ACHN (cell line): ENCODE data around the gene BTBD1.
"Not testable (repeated sequence)": the region's sequence is repeated elsewhere in the genome, so short reads cannot be mapped to it uniquely, and the experiment has no call there.

ENCODE experiments used
- DNase-seq: peaks from one replicate; pipeline ENCODE4 v3.0.0-alpha.2; 2015
- in situ Hi-C: cut with HindIII; loops from 2 replicates; pipeline ENCODE4 v1.10.0; 2017; ENCODE audit warnings: low sequenced_read_pairs, low pct_ligation_motif_present, low pct_unique_long_range_greater_than_20kb

The BTBD1 gene

GRCh38 chr15:83012076-83012426, 55.0 kb downstream of the BTBD1 start:
- in situ Hi-C loops, result no loop called here
- no peak for DNase-seq

DNA sequence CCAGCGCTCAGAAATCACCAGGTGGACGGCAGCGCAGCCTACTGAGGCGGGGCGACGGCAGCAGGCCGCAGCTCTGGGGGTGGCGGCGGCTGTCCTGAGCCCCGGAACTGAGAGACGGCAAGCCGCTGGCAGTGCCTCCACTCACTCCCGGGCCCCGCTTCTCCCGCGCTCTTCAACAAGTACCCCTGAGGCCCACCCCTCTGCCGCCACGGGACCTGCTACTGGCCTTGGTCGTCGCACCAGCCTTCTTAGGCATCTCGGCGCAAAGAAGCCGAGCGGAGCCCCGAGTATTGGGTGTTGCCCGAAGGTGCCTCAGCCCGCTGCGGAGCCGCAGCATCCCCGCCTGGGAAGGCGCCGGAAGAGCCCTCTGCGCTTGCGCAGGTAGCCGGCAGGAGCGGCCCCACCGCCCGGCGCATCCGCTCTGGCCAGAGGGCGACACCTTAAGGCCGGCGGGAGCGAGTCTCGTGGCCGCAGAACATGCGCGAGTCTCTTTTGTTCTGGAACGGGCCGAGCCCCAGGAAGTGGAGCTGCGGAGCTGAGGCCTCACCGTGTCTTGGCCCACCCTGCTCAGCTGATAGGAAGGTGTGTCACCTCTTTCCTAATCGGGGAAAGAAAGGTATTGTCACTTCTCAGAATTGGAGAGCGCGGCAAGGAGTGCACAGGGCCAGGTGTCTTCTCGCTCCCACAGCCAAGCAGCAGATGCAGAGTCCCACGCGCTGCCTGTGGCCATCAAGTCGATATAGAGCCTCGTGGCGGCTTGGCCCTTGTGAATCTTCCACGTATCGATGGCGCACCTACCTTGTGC, 55.6 kb downstream of the BTBD1 start, which contains the start of gene C15orf40:
TSS of gene C15orf40 (minus strand) at position 369 of the 805 bp plus-strand sequence. CDS start at position 337, 32 bp downstream.
- in situ Hi-C loops, result no loop called here
- DNase-seq, result peak; percentile 89

GRCh38 chr15:83010709-83011270, 56.3 kb downstream of the BTBD1 start:
- peak; percentile 73 for DNase-seq
- in situ Hi-C loops, result no loop called here

DNA sequence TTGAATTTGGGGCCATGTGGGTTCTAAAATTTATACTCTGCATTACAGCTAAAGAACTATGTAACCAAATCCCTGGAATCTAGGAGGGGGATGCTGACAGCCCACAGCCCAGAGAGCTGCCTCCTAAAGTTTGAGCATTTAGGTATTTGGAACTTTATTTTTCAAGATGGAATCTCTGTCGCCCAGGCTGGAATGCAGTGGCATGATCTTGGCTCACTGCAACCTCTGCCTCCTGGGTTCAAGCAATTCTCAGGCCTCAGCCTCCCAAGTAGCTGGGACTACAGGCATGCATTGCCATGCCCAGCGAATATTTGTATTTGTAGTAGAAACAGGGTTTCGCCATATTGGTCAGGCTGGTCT, 66.4 kb downstream of the BTBD1 start:
- DNase-seq, in situ Hi-C loops: not testable (repeated sequence)

DNA sequence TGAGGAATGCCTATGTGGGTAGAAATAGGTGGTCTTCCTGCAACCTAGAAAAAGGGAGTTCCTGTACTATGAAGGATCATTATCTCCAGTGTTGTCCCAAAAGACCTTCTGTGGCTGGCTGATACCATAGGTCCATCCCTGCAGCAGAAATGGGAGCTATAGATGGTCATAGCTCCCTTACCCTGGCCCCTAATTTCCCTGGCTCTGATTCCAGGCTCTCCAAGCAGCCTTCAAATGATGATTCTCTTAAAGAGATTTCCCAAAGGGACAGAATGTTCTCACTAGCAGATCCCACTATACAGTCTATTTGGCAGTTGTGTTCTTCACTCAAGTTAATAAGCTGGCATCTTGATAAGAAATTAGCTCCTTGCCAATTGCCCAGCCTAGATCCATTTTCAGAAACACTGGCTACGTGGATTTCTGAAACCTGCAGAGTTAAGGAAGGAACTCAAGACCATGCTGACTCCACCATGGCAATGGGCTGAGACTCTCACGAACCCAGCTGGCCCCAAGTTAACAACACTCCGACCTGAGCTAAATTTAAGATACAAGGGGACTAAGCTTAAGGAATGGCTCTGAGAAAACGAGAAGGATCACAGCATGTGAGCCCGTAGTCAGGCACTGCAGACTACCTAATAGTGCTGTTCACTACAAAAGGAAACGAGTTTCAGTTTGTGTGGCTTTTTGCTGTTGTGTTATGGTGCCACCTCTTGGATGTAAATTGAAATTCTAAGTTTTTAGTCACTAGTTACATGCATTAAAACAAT, 67.0 kb downstream of the BTBD1 start:
- in situ Hi-C loops, result no loop called here
- DNase-seq, result peak; percentile 63

DNA sequence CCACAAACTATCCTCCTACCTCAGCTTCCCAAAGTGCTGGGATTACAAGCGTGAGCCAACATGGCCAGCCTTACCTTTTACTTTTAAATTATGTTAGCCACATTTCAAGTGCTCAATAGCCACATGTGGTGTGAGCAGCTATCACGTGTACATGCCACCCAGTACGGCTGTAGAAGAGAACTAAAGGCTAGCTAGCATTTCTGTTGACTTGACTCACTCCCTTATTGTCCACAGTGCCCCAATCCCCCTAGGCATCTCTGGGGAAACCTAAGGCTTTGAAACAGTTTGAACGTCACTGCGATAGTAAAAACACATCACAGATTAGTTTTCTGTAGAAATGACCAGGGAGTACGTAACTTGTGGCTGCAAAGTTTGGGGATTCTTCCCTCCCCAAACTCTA, 67.6 kb downstream of the BTBD1 start:
- DNase-seq, result no peak
- in situ Hi-C loops, result no loop called here

GRCh38 chr15:82995938-82996337, 71.1 kb downstream of the BTBD1 start:
- no peak for DNase-seq
- in situ Hi-C loops, result no loop called here

DNA sequence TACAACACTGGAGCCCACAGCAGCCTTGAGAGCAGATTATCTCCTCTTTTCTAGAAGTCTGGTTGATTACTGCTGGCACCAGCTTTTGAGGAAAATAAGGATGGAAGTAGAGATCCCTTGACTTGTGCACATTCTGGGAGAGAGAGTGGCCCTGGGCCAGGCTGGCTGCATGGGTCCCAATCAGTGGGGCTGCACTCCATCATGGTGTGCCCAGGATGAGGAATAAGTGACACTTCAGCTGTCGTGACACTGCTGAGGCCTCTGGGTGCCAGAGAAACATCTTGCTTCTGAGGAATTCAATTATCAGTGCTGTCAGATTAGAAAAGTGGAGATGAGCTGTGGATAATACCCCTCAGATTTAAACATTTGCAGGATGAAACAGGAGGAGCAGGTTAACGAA, 72.0 kb downstream of the BTBD1 start:
- no peak for DNase-seq
- in situ Hi-C loops, result no loop called here

DNA sequence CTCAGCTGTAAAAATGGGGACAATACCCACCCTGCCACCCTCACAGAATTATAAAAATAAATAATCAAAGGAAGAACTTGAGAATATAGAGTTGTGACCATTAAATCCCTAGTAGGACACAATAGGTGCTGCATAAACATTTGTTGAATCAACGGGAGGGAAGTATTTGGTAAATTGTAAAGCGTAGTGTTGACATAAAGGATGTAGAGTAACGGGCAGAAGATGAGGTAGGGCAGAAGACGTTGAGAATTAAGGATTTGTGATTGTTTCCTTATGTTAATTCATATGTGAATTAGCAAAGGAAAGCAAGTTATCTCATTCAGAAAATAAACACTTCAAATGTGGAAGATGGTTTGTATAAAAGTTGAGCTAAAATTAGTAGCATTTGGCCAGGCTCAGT, 73.9 kb downstream of the BTBD1 start:
- DNase-seq, result no peak
- in situ Hi-C loops, result no loop called here

- DNase-seq, result no peak
- in situ Hi-C loops, result no loop called here
These were observed 74.5 kb downstream of the BTBD1 start for GRCh38 chr15:82992436-82992998.

- DNase-seq, result no peak
- in situ Hi-C loops, result loop anchor here (10.0 kb wide), 1 partner anchor 142 kb away; no protein-coding TSS in a partner anchor
These were observed 80.6 kb downstream of the BTBD1 start for GRCh38 chr15:82986442-82986780.

GRCh38 chr15:82985688-82986441, 81.2 kb downstream of the BTBD1 start, which contains the start of gene RAMAC:
RAMAC (plus strand) TSS chr15:82986210; CDS start chr15:82989019, 2,809 bp downstream.
- in situ Hi-C loops, result loop anchor here (10.0 kb wide), 1 partner anchor 141 kb away; no protein-coding TSS in a partner anchor
- peak; percentile 96 for DNase-seq

- no peak for DNase-seq
- in situ Hi-C loops, result loop anchor here (10.0 kb wide), 1 partner anchor 136 kb away; no protein-coding TSS in a partner anchor
These were observed 86.1 kb downstream of the BTBD1 start for GRCh38 chr15:82980981-82981380.

DNA sequence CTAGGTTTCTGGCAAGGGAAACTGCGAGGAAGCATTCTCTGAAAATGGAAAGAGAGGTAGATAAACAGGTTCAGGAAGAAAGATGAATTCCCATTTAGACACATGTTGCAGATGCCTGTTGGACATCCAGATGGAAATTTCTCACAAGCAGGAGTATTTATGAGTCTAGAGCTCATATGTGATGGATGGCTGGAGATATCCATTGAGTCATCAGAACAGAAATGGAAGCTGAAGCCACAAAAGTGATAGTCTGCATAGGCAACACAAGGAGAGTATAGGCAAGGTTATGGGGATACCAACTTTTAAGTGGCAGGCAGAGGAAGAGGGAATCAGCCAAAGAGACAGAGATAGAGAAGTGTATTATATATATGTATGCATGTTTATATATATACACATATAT, 87.3 kb downstream of the BTBD1 start:
- in situ Hi-C loops, result loop anchor here (10.0 kb wide), 1 partner anchor 135 kb away; no protein-coding TSS in a partner anchor
- DNase-seq, result peak; percentile 1

DNA sequence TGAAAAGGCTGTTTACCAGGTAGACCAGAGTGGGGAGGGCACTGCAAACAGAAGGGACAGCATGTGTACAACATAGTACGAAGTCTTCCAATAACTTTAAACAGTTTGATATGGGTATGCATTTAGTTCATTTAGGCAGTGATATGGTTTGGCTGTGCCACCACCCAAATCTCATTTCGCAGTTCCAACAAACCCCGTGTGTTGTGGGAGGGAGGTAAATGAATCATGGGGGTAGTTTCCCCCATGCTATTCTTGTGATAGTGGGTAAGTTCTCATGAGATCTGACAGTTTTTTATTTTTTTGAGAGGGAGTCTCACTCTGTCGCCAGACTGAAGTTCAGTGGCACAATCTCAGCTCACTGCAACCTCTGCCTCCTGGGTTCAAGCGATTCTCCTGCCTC, 88.6 kb downstream of the BTBD1 start:
- in situ Hi-C loops, result no loop called here
- no peak for DNase-seq

GRCh38 chr15:82977076-82977475, 90.0 kb downstream of the BTBD1 start:
- in situ Hi-C loops, result no loop called here
- no peak for DNase-seq

- DNase-seq, result no peak
- in situ Hi-C loops, result no loop called here
These were observed 94.1 kb downstream of the BTBD1 start for GRCh38 chr15:82972990-82973389.

GRCh38 chr15:82971218-82971984, 95.7 kb downstream of the BTBD1 start:
- no peak for DNase-seq
- in situ Hi-C loops, result no loop called here
